Activated naive CD4-positive, alpha-beta T cell treated with anti-CD3 and anti-CD28 coated beads, Interleukin-2, amount 50 U/mL, for 72 hours (primary cell): ENCODE results near the gene RSL24D1. TPM values are rescaled to one million over a fixed set of nuclear protein-coding genes. Genes with fewer than 3 reads are reported as not detected.

Experiments
- ATAC-seq, 2 donors: fragments of 150-1000 bp; cut with Tn5 transposase; 2 replicates each; pipeline ENCODE4 v1.10.0; 2021; ENCODE audit warnings: mild to moderate bottlenecking in 2 of 2, moderate library complexity in 2 of 2
- DNase-seq, 2 donors: peaks; one replicate each; pipeline ENCODE4 v3.0.0; 2021 to 2022; ENCODE audit warnings: low spot score in 2 of 2
- H3K27ac Mint-ChIP-seq, 2 donors: one replicate each; pipeline ENCODE4 v1.8.0; 2022; ENCODE audit warnings: mild to moderate bottlenecking in 2 of 2, mixed read lengths in 2 of 2
- H3K36me3 Mint-ChIP-seq, 2 donors: one replicate each; pipeline ENCODE4 v1.8.0; 2022; ENCODE audit warnings: mixed read lengths in 2 of 2
- H3K9me3 Mint-ChIP-seq, 2 donors: one replicate each; pipeline ENCODE4 v1.8.0; 2022; ENCODE audit warnings: mixed read lengths in 2 of 2
- total RNA-seq, 2 donors: library from RNA; stranded (reverse); gene quantifications; one replicate each; pipeline ENCODE4 v1.2.3, GENCODE V29; 2022

The RSL24D1 gene
- 100 to 1,000 TPM; 133 to 137 TPM for total RNA-seq

GRCh38 chr15:55196458-55197361 is at the start of gene RSL24D1:
Gene RSL24D1 (minus strand): TSS chr15:55196941. CDS start chr15:55196890, 51 bp downstream.
- Mint-ChIP-seq H3K9me3 (peaks cover 0 to 6% of the 10 kb centered on the region in 2 donors), H3K27ac (no peak within 1 kb of the TSS), H3K36me3 (peaks cover 4 to 22% of the 10 kb centered on the region in 2 donors)
- ATAC-seq (peak; percentile 97 to 99), DNase-seq (peak; percentile 87 to 95)

GRCh38 chr15:55245059-55245458 is 48.3 kb upstream of the RSL24D1 start:
- no peak for DNase-seq
- peak; percentile 39 to 71 for ATAC-seq
- peaks cover 4 to 30% of the 10 kb centered on the region in 2 donors for H3K36me3 Mint-ChIP-seq
- peak overlapping the region in 1 of 2 donors; percentile 89 for H3K27ac Mint-ChIP-seq
- peaks cover 0 to 4% of the 10 kb centered on the region in 2 donors for H3K9me3 Mint-ChIP-seq

- peaks cover 0 to 5% of the 10 kb centered on the region in 2 donors for H3K9me3 Mint-ChIP-seq
- DNase-seq (no peak), ATAC-seq (peak; percentile 49 to 79)
- peak overlapping the region; percentile 51 to 52 for H3K27ac Mint-ChIP-seq
- H3K36me3 Mint-ChIP-seq = peaks cover 6 to 34% of the 10 kb centered on the region in 2 donors
Measured at GRCh38 chr15:55241891-55242290, 45.1 kb upstream of the RSL24D1 start.

GRCh38 chr15:55241186-55241585 is 44.4 kb upstream of the RSL24D1 start:
- Mint-ChIP-seq H3K27ac (no peak overlapping the region), H3K36me3 (peaks cover 9 to 31% of the 10 kb centered on the region in 2 donors), H3K9me3 (peaks cover 0 to 7% of the 10 kb centered on the region in 2 donors)
- no peak for ATAC-seq
- DNase-seq = no peak

DNA sequence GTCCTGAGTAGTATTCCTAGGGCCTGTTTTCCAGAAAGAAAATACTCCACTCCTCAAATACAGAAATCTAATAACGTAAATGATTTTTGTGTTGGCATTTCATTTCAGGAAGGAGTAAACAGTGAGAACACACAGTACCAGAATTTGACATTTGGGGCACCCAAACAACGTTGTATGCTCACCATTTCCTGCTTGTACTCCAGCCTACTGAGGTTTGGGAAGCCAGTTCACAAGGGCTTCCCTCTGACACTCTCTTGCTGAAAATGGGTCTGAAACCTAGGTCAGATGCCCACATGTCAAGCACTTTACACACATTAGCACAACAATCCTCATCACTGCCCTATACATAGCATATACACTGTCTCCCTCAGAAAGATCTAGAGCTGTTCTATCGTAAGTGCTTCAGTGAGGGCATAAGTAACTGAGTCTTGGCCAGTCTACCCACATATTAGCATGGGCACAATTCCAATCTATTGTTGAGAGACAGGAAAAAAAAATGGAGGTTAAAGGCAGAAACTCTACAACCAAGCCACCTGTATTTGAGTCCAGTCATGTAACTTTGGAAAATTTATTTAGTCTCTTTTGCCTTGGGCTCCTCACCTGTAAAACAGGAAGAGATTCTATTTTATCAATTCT is 43.5 kb upstream of the RSL24D1 start:
- peak in 1 of 2 donors; percentile 23 for ATAC-seq

GRCh38 chr15:55239440-55240124 is 42.8 kb upstream of the RSL24D1 start:
- Mint-ChIP-seq H3K36me3 (peaks cover 9 to 35% of the 10 kb centered on the region in 2 donors), H3K9me3 (peaks cover 0 to 7% of the 10 kb centered on the region in 2 donors), H3K27ac (peak overlapping the region; percentile 29 to 53)
- no peak for ATAC-seq
- DNase-seq = no peak

More for the DNA sequence above, 43.5 kb upstream of the RSL24D1 start:
- H3K36me3 Mint-ChIP-seq = peaks cover 9 to 31% of the 10 kb centered on the region in 2 donors
- H3K9me3 Mint-ChIP-seq = peaks cover 0 to 7% of the 10 kb centered on the region in 2 donors
- DNase-seq = no peak
- H3K27ac Mint-ChIP-seq = peak overlapping the region; percentile 2 to 23

- ATAC-seq (no peak), DNase-seq (no peak)
- Mint-ChIP-seq H3K36me3 (peaks cover 9 to 42% of the 10 kb centered on the region in 2 donors), H3K9me3 (peaks cover 0 to 7% of the 10 kb centered on the region in 2 donors), H3K27ac (peak overlapping the region; percentile 29 to 88)
Measured at GRCh38 chr15:55238877-55239276, 42.1 kb upstream of the RSL24D1 start.

DNA sequence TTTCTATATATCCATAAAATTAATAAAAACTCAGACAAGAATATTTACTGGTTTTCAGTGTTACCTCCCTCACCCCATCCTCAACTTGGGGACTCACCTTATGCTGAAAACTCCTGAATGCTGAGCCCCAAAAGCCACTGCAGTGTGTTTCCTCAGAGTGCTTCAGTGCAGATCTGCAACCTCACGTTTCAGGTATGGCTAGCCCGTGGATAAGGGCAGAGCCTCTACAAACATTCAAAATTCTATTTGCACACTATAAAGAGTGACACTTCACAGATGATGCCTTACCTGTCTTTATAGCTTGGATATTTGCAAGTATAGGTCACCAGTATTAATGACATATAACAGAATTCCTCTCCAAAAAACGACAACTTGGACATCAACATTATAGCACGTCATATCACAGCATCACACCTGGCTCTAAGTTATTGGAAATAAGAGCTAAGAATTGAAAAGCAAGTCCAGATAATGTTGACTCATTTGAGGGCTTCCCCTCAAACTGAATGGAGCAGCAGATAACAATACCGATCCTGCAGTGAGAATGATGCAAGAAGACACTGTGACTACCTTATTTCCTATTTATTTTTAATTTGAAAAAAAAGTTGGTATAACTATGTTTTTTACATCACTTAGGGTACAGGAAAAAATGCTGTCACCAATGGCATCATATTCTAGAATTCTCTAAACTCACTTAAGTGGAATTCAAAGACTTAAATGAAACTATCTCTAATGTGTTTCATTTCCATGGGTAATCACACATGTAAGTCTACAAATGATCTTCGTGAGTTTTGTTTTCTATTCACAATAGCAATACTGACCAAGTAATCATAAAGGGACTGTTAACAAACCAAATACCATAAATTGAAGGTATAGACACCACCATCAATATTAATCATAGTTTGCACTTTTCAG is 40.7 kb upstream of the RSL24D1 start:
- Mint-ChIP-seq H3K9me3 (peaks cover 0 to 7% of the 10 kb centered on the region in 2 donors), H3K27ac (peak overlapping the region; percentile 29 to 92), H3K36me3 (peaks cover 9 to 43% of the 10 kb centered on the region in 2 donors)
- DNase-seq = no peak
- ATAC-seq = peak; percentile 73 to 81

DNA sequence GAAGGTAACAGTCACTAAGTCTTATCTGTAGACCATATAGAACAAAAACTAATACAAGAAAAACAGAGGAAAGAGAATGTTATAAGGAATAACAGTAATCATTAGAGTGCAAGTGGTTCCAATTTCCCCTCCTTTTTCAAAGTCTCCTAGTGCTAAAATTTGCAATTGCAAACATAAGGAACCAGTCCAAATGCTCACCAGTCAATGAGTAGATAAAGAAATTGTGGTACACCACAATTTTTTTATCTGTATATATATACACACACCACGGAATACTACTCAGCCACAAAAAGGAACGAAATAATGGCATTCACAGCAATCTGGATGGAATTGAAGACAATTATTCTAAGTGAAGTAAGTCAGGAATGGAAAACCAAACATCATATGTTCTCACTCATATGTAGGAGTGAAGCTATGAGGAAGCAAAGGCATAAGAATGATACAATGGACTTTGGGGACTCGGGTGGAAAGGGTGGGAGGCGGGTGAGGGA is 38.9 kb upstream of the RSL24D1 start:
- no peak for ATAC-seq
- Mint-ChIP-seq H3K36me3 (peaks cover 18 to 54% of the 10 kb centered on the region in 2 donors), H3K9me3 (peaks cover 0 to 7% of the 10 kb centered on the region in 2 donors), H3K27ac (no peak overlapping the region)
- no peak for DNase-seq

- DNase-seq = no peak
- Mint-ChIP-seq H3K9me3 (peaks cover 0 to 7% of the 10 kb centered on the region in 2 donors), H3K36me3 (peaks cover 18 to 53% of the 10 kb centered on the region in 2 donors), H3K27ac (no peak overlapping the region)
- ATAC-seq = no peak
Measured at GRCh38 chr15:55234800-55235104, 38.0 kb upstream of the RSL24D1 start.

GRCh38 chr15:55234104-55234799 is 37.5 kb upstream of the RSL24D1 start:
- peaks cover 0 to 7% of the 10 kb centered on the region in 2 donors for H3K9me3 Mint-ChIP-seq
- no peak for ATAC-seq
- DNase-seq = no peak
- H3K36me3 Mint-ChIP-seq = peaks cover 18 to 51% of the 10 kb centered on the region in 2 donors
- H3K27ac Mint-ChIP-seq = no peak overlapping the region

- ATAC-seq = no peak
- no peaks in the 10 kb centered on the region for H3K9me3 Mint-ChIP-seq
- peaks cover 9 to 40% of the 10 kb centered on the region in 2 donors for H3K36me3 Mint-ChIP-seq
- DNase-seq = no peak
- no peak overlapping the region for H3K27ac Mint-ChIP-seq
Measured at GRCh38 chr15:55231455-55231854, 34.7 kb upstream of the RSL24D1 start.

DNA sequence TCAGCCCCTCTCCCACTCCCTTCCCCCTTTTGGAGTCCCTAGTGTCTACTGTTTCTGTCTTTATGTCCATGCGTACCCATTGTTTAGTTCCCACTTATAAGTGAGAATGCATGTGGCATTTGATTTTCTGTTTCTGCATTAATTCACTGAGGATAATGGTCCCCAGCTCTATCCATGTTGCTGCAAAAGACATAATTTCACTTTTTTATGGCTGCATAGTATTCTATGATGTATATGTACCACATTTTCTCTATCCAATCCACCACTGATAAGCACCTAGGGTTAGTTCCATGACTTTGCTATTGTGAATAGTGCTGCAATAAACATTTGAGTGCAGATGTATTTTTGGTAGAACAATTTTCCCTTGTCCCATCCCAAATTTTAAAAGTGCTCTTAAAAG is 34.2 kb upstream of the RSL24D1 start:
- Mint-ChIP-seq H3K36me3 (peaks cover 9 to 45% of the 10 kb centered on the region in 2 donors), H3K27ac (no peak overlapping the region), H3K9me3 (no peaks in the 10 kb centered on the region)
- ATAC-seq = no peak
- DNase-seq = no peak

DNA sequence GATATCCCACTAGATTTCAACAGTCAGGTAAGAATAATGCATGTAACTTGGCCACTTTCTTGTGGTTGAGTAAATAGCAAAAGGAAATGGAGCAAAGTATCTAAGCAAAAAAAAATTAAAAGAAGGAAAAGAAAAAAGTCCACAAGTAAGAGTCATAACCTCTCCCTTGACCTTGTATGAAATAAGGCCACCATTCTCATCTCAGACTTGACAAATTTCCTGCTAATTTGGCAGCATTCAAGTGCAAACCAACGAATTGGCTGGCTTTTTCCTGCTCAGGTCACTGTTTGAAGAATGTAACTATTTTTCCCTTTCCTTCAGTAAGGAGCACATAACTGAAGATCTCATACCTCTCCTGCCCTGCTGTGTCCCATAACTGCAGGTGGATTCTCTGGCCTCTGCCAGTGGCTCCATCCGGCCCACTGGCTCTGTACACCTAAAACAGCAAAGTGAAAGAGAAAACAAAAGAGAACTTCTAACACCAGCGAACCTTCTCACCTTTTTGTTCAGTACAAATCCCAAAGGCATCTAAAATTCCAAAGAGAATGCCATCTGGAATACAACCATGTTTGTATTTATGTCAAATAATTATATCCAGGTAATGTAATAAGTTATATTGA is 33.4 kb upstream of the RSL24D1 start:
- Mint-ChIP-seq H3K27ac (no peak overlapping the region), H3K36me3 (peaks cover 15 to 53% of the 10 kb centered on the region in 2 donors), H3K9me3 (no peaks in the 10 kb centered on the region)
- ATAC-seq (no peak), DNase-seq (no peak)

GRCh38 chr15:55226127-55226526 is 29.4 kb upstream of the RSL24D1 start:
- Mint-ChIP-seq H3K36me3 (peaks cover 15 to 54% of the 10 kb centered on the region in 2 donors), H3K9me3 (no peaks in the 10 kb centered on the region), H3K27ac (no peak overlapping the region)
- DNase-seq = no peak
- ATAC-seq = no peak
